Islet of Langerhans (tissue), 1 donor: ENCODE measurements around the gene CD2AP.
"Not testable (repeated sequence)": the region's sequence is repeated elsewhere in the genome, so short reads cannot be mapped to it uniquely, and the experiment has no call there.

ENCODE experiments used
- FAIRE-seq: peaks from one replicate; lab custom pipeline; 2011; peaks lifted over from hg19 to GRCh38; lab: Jason Lieb, UNC

Gene CD2AP

GRCh38 chr6:47634210-47635047 lies 156.8 kb downstream of the CD2AP start:
- FAIRE-seq, result no peak

- FAIRE-seq, result no peak
Observed at GRCh38 chr6:47646689-47647088, 169.1 kb downstream of the CD2AP start.

- no peak for FAIRE-seq
Observed at GRCh38 chr6:47647188-47647587, 169.6 kb downstream of the CD2AP start.

GRCh38 chr6:47647626-47648025 lies 170.0 kb downstream of the CD2AP start:
- not testable (repeated sequence) for FAIRE-seq

GRCh38 chr6:47648031-47648430 lies 170.4 kb downstream of the CD2AP start:
- FAIRE-seq, result no peak

- no peak for FAIRE-seq
Observed at GRCh38 chr6:47650553-47651432, 173.2 kb downstream of the CD2AP start.

GRCh38 chr6:47651505-47651944 lies 173.9 kb downstream of the CD2AP start:
- FAIRE-seq, result no peak

GRCh38 chr6:47653706-47654105 lies 176.1 kb downstream of the CD2AP start:
- FAIRE-seq, result no peak

DNA sequence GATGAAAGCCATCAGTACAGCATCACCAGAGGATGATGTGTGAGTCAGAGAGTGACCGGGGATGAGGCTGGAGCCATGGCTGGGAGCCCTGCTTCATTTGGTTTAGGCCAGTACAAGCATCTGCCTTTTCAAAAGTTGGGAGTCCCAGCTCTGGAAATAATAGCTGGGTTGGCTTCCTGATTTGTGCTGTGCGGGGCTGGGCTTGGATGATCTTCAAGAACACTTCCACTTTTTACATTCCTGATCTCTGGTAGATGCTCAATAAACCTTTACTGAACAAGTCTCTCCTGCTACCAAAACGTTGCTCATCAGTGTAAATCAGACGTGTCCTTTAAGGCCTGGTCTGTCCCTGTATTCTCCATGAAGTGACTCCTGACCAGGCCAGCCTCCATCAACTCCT lies 176.7 kb downstream of the CD2AP start:
- FAIRE-seq, result no peak

GRCh38 chr6:47655719-47656595 lies 178.4 kb downstream of the CD2AP start:
- no peak for FAIRE-seq

GRCh38 chr6:47661960-47662359 lies 184.4 kb downstream of the CD2AP start:
- FAIRE-seq, result no peak

DNA sequence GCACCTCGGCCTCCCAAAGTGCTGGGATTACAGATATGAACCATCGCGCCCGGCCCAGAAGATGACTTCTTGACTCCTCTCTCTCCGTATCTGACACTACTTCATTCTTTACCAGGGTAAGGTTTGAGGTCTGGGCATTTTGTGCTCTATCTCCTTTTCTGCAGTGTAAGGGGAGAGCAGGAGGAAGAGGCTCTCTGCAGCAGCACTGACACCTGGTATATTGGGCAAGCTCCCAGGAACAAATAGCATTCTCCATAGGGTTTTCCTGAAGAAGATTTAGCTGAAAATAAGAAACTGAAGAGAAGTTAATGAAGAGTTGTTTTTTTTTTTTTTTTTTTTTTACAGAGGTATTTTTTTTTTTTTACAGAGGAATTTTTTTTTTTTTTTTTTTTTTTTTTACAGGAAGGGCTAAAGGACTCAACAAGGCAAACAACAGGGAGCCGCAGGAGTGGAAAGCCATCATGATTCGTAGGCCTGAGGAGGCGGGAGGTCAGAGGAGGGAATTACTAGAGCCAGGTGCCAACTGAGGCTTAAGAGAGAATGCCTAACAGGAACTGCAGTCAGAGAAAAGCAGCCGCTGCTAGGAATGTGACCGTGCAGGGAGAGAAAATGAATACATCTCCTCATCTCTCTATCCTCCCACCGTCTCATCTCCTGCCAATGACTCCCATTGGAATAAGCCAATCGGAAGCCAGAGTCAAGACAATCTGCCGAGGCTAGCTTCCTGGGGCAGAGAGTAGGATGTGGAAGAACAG lies 186.1 kb downstream of the CD2AP start:
- FAIRE-seq, result no peak

GRCh38 chr6:47665112-47665511 lies 187.5 kb downstream of the CD2AP start:
- FAIRE-seq, result no peak

DNA sequence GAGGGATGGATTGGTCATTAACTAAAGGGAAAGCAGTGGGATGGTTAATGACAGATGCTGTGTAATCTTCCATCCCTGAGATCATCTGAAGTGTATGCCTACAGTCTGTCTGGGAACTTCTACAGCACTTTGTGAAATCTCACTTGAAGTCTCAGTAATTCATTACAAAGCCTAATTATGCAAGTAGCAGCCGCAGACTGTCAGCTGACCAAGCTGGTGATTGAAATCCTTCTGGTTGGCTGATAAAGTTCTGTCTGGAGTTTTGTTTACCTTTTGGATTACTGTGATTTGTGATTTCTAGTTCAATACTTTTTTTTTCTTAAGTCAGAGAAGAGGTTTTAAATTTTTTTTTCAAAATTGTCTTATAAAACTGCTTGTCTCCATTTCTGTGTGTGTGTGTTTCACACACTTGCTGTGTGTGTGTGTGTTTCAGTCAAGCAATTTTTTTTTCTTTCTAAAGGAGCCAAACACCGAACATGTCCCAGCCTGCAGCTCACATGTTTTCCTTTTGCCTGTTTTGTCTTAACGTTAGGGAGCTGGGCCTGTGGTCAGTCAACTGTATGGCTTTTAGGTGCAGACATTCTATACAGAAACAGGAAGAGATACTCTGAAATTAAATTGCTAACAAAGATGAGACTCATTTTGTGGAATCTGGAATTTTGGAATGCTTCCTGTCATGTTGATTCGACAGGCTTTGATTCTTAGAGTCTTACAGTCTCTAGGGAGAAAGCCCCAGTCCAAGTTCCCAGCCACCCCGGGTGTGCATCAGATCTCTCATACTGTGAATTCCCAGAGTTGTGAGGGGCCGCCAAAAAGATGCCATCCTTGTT lies 192.3 kb downstream of the CD2AP start:
- FAIRE-seq, result no peak

DNA sequence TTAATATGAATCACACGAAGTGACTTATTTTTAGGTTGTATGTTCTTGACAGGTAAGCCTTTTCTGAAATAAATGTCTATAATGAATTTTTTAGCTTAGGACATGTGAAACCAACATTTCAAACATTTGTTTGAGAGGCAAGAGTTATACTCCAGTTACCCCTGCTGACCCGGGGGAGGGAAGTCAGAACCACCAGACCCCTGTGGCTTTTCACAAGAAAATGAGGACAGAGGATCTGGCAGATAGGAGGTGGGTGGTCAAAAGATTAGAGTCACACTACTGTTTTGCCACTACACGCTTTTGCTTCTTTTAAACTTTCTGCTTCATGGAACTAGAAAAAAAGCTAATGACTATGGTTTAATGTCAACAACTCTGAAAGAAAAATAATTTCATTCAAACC lies 193.3 kb downstream of the CD2AP start:
- FAIRE-seq, result no peak

GRCh38 chr6:47671777-47672176 lies 194.2 kb downstream of the CD2AP start:
- FAIRE-seq, result no peak

DNA sequence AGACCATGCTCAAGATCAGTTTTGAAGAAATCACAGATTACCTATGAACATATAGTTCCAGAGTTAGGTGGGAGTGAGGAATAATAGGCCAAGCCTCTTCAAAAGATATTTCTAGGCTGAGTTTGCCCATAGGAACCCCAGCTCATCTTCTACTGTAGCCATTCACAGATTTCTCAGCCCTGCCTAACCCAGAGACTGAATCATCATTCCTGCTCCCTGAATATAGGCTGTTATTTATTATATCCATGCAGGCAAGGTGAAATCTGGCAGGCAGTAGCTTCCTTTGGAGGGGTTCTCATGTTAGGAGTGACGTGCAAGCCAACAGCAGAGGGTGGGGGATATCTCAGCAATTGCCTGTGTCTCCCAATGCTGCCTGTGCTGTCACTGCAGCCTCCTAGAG lies 195.2 kb downstream of the CD2AP start:
- FAIRE-seq, result no peak

GRCh38 chr6:47674673-47675072 lies 197.1 kb downstream of the CD2AP start:
- FAIRE-seq, result no peak
